DOHH2 (cell line): Measurements from ENCODE around the gene CASP10.

Experiments used
- H3F3A ChIP-seq: fragments of 200-600 bp; sonication (generic), shearing (Covaris generic); 2 replicates; pipeline ENCODE4 v1.6.0; 2016; ENCODE audit warnings: antibody characterized with exemption, mild to moderate bottlenecking; ENCODE audit not compliant: control insufficient read depth, insufficient read depth
- H3K27ac ChIP-seq: fragments of 200-600 bp; sonication (generic); 2 replicates; pipeline ENCODE4 v1.5.1; 2014; ENCODE audit warnings: low read depth, mild to moderate bottlenecking, low read length, moderate library complexity
- H3K27me3 ChIP-seq: fragments of 200-600 bp; sonication (generic); 2 replicates; pipeline ENCODE4 v1.6.1; 2014; ENCODE audit warnings: mild to moderate bottlenecking, low read length, mixed read lengths; ENCODE audit not compliant: control insufficient read depth
- H3K36me3 ChIP-seq: fragments of 200-600 bp; sonication (generic); 2 replicates; pipeline ENCODE4 v1.6.1; 2014; ENCODE audit warnings: mild to moderate bottlenecking, low read length, moderate library complexity, mixed read lengths; ENCODE audit not compliant: control insufficient read depth
- H3K4me1 ChIP-seq: fragments of 200-600 bp; sonication (generic); 2 replicates; pipeline ENCODE4 v1.6.1; 2014; ENCODE audit warnings: mild to moderate bottlenecking, low read length, mixed read lengths; ENCODE audit not compliant: control insufficient read depth
- H3K4me2 ChIP-seq: fragments of 200-600 bp; sonication (generic); 2 replicates; pipeline ENCODE4 v1.6.0; 2014; ENCODE audit warnings: mild to moderate bottlenecking, low read length, moderate library complexity
- H3K4me3 ChIP-seq: fragments of 200-600 bp; sonication (generic); 2 replicates; pipeline ENCODE4 v1.5.1; 2014; ENCODE audit warnings: mild to moderate bottlenecking, low read length, mixed read lengths
- H3K79me2 ChIP-seq: fragments of 200-600 bp; sonication (generic); 2 replicates; pipeline ENCODE4 v1.6.1; 2014; ENCODE audit warnings: mild to moderate bottlenecking, low read length, mixed read lengths; ENCODE audit not compliant: control insufficient read depth
- H3K9me2 ChIP-seq: fragments of 200-600 bp; sonication (generic); replicated peaks from 2 replicates; pipeline ENCODE4 v1.6.1; 2014; ENCODE audit warnings: mild to moderate bottlenecking, low read length, mixed read lengths; ENCODE audit not compliant: control insufficient read depth
- H3K9me3 ChIP-seq: fragments of 200-600 bp; sonication (generic); 2 replicates; pipeline ENCODE4 v1.6.1; 2014; ENCODE audit warnings: antibody characterized with exemption, low read length, mixed read lengths; ENCODE audit not compliant: control insufficient read depth, insufficient read depth
- H4K20me1 ChIP-seq: fragments of 200-600 bp; sonication (generic); 2 replicates; pipeline ENCODE4 v1.6.0; 2014; ENCODE audit warnings: low read depth, mild to moderate bottlenecking, antibody characterized with exemption, low read length, moderate library complexity; ENCODE audit not compliant: control insufficient read depth, insufficient read depth
- EZH2phosphoT487 ChIP-seq: fragments of 200-600 bp; sonication (generic); IDR thresholded peaks from 2 replicates; pipeline ENCODE4 v1.6.1; 2017; ENCODE audit warnings: borderline replicate concordance, mild to moderate bottlenecking, antibody characterized with exemption, low read length, moderate library complexity, mixed read lengths
- TF ChIP-seq, protein P1 (sequence below): fragments of 200-600 bp; sonication (generic); IDR thresholded peaks from one replicate; pipeline ENCODE4 v1.5.1; 2014; ENCODE audit warnings: antibody characterized with exemption, mild to moderate bottlenecking, low read depth, low read length; ENCODE audit not compliant: poor library complexity, severe bottlenecking

CASP10 gene

DNA sequence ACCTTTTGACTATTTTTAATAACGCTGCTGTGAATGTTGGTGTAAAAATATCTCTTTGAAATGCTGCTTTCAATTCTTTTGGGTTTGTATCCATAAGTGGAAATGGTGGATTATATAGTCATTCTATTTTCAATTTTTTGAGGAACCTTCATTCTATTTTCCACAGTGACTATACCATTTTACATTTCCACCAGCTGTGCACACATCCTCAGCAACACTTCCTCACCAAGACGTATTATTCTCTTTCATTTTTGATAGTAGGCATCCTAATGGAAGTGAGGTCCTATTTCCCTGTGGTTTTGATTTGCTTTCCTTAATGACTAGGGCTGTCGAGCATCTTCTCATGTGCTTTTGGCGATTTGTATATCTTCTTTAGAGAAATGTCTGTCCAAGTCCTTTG lies 14.8 kb downstream of the CASP10 start:
- H3K79me2 ChIP-seq = no peaks in the 10 kb centered on the region
- peaks cover 2% of the 10 kb centered on the region; the same call in 1 of the 2 replicates for H4K20me1 ChIP-seq
- no peak overlapping the region for H3K27ac ChIP-seq
- peaks cover 12% of the 10 kb centered on the region for H3K4me1 ChIP-seq
- H3K27me3 ChIP-seq = peaks cover 57% of the 10 kb centered on the region
- no peaks in the 10 kb centered on the region for H3K9me3 ChIP-seq
- no peak overlapping the region for H3K4me2 ChIP-seq
- no peak for TF ChIP-seq EZH2phosphoT487
- TF ChIP-seq, protein P1, sequence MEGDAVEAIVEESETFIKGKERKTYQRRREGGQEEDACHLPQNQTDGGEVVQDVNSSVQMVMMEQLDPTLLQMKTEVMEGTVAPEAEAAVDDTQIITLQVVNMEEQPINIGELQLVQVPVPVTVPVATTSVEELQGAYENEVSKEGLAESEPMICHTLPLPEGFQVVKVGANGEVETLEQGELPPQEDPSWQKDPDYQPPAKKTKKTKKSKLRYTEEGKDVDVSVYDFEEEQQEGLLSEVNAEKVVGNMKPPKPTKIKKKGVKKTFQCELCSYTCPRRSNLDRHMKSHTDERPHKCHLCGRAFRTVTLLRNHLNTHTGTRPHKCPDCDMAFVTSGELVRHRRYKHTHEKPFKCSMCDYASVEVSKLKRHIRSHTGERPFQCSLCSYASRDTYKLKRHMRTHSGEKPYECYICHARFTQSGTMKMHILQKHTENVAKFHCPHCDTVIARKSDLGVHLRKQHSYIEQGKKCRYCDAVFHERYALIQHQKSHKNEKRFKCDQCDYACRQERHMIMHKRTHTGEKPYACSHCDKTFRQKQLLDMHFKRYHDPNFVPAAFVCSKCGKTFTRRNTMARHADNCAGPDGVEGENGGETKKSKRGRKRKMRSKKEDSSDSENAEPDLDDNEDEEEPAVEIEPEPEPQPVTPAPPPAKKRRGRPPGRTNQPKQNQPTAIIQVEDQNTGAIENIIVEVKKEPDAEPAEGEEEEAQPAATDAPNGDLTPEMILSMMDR = no peak
- no peaks in the 10 kb centered on the region for H3K36me3 ChIP-seq
- H3K4me3 ChIP-seq = no peak overlapping the region
- no peaks in the 10 kb centered on the region for H3K9me2 ChIP-seq
- H3F3A ChIP-seq = peaks cover 7% of the 10 kb centered on the region

DNA sequence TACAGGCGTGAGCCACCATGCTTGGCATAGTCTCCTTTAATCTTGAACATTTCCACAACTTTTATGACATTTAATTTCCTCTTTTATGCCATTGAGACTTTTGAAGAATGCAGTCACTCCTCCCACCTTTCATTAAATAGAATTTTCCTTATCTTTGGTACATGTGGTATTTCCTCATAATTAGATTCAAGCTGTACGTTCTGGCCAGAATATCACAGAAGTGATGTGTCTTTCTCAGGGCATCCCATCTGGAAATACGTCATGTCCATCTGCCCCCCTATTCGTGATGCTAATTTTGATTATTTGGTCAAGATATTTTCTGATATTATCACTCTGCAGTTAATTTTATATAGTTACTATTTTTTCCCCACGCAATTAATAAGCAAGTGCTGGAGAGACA lies 16.9 kb downstream of the CASP10 start:
- Histone ChIP-seq H3K79me2 (no peaks in the 10 kb centered on the region), H3K9me2 (no peaks in the 10 kb centered on the region), H3K36me3 (no peaks in the 10 kb centered on the region), H3K27ac (no peak overlapping the region), H3K27me3 (peaks cover 66% of the 10 kb centered on the region), H3K4me2 (no peak overlapping the region), H3K9me3 (no peaks in the 10 kb centered on the region), H3K4me1 (peaks cover 5% of the 10 kb centered on the region), H4K20me1 (no peaks in the 10 kb centered on the region), H3F3A (no peaks in the 10 kb centered on the region), H3K4me3 (no peak overlapping the region)
- no peak for TF ChIP-seq EZH2phosphoT487
- TF ChIP-seq, protein P1 = no peak

DNA sequence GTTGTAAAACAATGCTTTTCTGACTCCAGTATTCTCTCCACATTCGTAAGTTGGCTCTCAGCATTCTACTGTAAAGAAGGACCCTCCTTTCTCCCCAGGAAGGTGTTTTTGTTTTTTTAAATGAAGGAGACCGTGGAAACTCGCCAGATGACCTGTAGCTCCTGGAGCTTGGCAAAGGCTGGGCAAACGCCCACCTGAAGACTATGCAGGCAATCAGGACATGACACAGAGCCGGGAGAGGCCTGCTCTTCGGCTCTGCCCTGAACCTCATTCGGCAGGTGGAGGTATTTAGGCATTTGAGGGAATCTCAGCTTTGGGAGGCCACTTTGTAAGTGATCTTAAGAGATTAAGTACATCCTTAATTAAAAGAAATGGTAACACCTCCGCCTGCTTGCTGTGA lies 17.4 kb downstream of the CASP10 start:
- Histone ChIP-seq H4K20me1 (no peaks in the 10 kb centered on the region), H3K4me1 (peaks cover 5% of the 10 kb centered on the region), H3K4me3 (no peak overlapping the region), H3K27me3 (peaks cover 65% of the 10 kb centered on the region), H3K9me3 (no peaks in the 10 kb centered on the region), H3K36me3 (no peaks in the 10 kb centered on the region), H3F3A (no peaks in the 10 kb centered on the region), H3K9me2 (no peaks in the 10 kb centered on the region), H3K79me2 (no peaks in the 10 kb centered on the region), H3K4me2 (no peak overlapping the region), H3K27ac (no peak overlapping the region)
- TF ChIP-seq, protein P1 = no peak
- no peak for TF ChIP-seq EZH2phosphoT487

DNA sequence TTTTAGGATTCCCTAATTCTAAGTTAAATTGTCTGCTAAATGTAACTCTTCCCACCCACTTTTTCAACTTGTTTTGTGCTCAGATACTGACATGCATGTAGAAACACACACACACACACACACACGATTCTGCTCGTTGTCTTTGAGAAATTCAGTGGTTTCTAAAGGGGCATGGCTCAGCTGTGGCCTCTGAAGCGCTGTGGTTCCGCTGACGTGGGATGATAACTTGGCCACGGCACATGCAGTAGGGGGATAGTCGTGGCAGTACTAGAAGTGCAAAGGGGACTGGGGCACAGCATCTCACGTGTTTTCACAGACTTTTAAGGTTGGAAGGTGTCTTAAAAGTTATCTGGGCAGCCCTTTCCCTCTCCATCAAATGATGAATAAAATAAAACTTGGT lies 18.4 kb downstream of the CASP10 start:
- H3F3A ChIP-seq = no peaks in the 10 kb centered on the region
- H3K9me2 ChIP-seq = no peaks in the 10 kb centered on the region
- no peaks in the 10 kb centered on the region for H4K20me1 ChIP-seq
- H3K4me2 ChIP-seq = no peak overlapping the region
- H3K79me2 ChIP-seq = no peaks in the 10 kb centered on the region
- no peak for TF ChIP-seq EZH2phosphoT487
- TF ChIP-seq, protein P1 = no peak
- no peak overlapping the region for H3K4me3 ChIP-seq
- H3K4me1 ChIP-seq = peaks cover 5% of the 10 kb centered on the region
- H3K36me3 ChIP-seq = no peaks in the 10 kb centered on the region
- H3K27ac ChIP-seq = no peak overlapping the region
- no peaks in the 10 kb centered on the region for H3K9me3 ChIP-seq
- peaks cover 61% of the 10 kb centered on the region for H3K27me3 ChIP-seq
